NOMO-1 (cell line): ENCODE measurements around the gene CDCP2.
"Not testable (repeated sequence)": the region's sequence is repeated elsewhere in the genome, so short reads cannot be mapped to it uniquely, and the experiment has no call there.

Source experiments
- DNase-seq, 2 experiments: peaks; one replicate each; lab custom pipeline; 2025; ENCODE audit not compliant: unreplicated experiment in 2 of 2; lab: John Stamatoyannopoulos, UW

CDCP2 gene

GRCh38 chr1:54117815-54118563 lies 34.8 kb downstream of the CDCP2 start:
- no peak for DNase-seq

- no peak for DNase-seq
Measured at GRCh38 chr1:54115520-54115919, 37.3 kb downstream of the CDCP2 start.

GRCh38 chr1:54114955-54115354 lies 37.8 kb downstream of the CDCP2 start:
- no peak for DNase-seq

- DNase-seq, result no peak
Measured at GRCh38 chr1:54114001-54114400, 38.8 kb downstream of the CDCP2 start.

GRCh38 chr1:54112705-54113368 lies 40.0 kb downstream of the CDCP2 start:
- DNase-seq, result no peak

GRCh38 chr1:54112027-54112426 lies 40.8 kb downstream of the CDCP2 start:
- DNase-seq, result no peak

- DNase-seq, result no peak
Measured at GRCh38 chr1:54111624-54112023, 41.2 kb downstream of the CDCP2 start.

- DNase-seq, result no peak
Measured at GRCh38 chr1:54110996-54111395, 41.8 kb downstream of the CDCP2 start.

- no peak for DNase-seq
Measured at GRCh38 chr1:54109129-54110090, 43.4 kb downstream of the CDCP2 start.

GRCh38 chr1:54108156-54108555 lies 44.6 kb downstream of the CDCP2 start:
- DNase-seq, result no peak

- DNase-seq, result no peak
Measured at GRCh38 chr1:54107131-54107530, 45.7 kb downstream of the CDCP2 start.

- DNase-seq, result no peak
Measured at GRCh38 chr1:54105736-54106269, 47.0 kb downstream of the CDCP2 start.

GRCh38 chr1:54105080-54105479 lies 47.7 kb downstream of the CDCP2 start:
- no peak for DNase-seq

GRCh38 chr1:54104613-54105012 lies 48.2 kb downstream of the CDCP2 start:
- DNase-seq, result not testable (repeated sequence)

GRCh38 chr1:54103414-54103813 lies 49.4 kb downstream of the CDCP2 start:
- DNase-seq, result no peak

GRCh38 chr1:54100500-54100899 lies 52.3 kb downstream of the CDCP2 start:
- no peak for DNase-seq

GRCh38 chr1:54099061-54099610 lies 53.7 kb downstream of the CDCP2 start:
- DNase-seq, result no peak

- no peak for DNase-seq
Measured at GRCh38 chr1:54096877-54097240, 55.9 kb downstream of the CDCP2 start.

GRCh38 chr1:54096227-54096876 lies 56.4 kb downstream of the CDCP2 start:
- no peak for DNase-seq

- peak; percentile 77 to 93 for DNase-seq
Measured at GRCh38 chr1:54095546-54096226, 57.1 kb downstream of the CDCP2 start.
